Measurements from ENCODE around the gene L3MBTL4.
"Not testable (repeated sequence)": the region's sequence is repeated elsewhere in the genome, so short reads cannot be mapped to it uniquely, and the experiment has no call there.

Gene L3MBTL4

GRCh38 chr18:6414723-6415417 is at the start of gene L3MBTL4:
TSS of gene L3MBTL4 (minus strand) at chr18:6414911. CDS start at chr18:6311625, 103,286 bp downstream.
- no peak for DNase-seq (ENCODE audit: low spot score)

GRCh38 chr18:6452194-6452593 is 37.5 kb upstream of the L3MBTL4 start:
- no peak for DNase-seq (ENCODE audit: low spot score)

GRCh38 chr18:6449213-6449612 is 34.5 kb upstream of the L3MBTL4 start:
- DNase-seq (ENCODE audit: low spot score), result no peak

DNA sequence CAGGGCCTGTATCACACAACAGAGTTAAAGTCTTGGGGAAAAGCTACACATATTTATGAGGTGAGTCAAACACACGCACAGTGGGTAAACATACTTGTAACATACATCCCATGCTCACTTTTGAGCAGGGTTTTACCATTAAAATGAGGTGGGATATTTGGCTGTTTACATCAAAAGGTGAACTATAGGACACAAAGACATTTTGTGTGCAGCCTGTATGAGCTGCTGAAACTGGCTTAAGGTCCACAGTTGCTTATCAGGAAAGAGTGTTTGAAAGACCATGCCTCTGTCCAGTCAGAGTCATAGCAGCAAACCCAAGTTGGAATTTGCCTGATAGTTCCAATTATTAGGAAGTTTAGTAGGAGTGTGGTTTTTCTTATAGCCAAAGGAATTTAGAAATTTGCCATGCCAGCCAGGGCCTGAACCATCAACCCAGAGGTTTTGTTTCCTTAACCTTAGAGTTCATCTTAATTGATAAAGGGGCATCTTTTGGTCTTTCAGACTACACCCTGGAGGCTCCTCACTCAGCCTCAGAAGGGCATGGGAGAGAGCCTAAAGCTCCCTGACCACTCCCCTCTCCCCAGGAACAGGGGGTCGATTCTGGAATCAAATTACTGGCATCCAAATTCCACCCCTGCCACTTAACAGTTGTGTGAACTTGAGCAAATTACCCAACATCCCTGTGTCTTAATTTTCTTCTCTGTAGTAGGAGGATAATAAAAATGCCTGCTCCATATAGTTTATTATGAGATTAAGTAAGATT is 29.9 kb upstream of the L3MBTL4 start:
- no peak for DNase-seq (ENCODE audit: low spot score)

- no peak for DNase-seq (ENCODE audit: low spot score)
Measured at GRCh38 chr18:6441200-6441599, 26.5 kb upstream of the L3MBTL4 start.

GRCh38 chr18:6437937-6438818 is 23.5 kb upstream of the L3MBTL4 start:
- DNase-seq (ENCODE audit: low spot score), result no peak

DNA sequence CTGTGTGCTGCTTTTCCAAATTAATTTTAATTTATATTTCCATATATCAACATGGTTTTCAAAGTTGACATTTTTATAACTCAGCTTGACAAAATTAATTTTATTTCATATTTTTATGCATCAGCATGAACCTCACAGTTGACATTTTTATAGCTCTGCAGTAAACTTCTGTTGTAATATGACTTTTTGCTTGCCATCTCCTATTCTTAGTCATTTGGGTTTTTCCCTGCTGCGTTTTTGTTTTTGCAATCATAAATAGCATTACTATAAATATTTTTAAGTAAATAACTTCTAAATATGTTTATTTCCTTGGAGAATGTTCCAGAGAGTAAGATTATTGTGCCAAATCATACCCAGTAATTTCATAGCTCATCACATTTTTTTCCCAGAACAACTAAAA is 21.0 kb upstream of the L3MBTL4 start:
- DNase-seq (ENCODE audit: low spot score), result no peak

DNA sequence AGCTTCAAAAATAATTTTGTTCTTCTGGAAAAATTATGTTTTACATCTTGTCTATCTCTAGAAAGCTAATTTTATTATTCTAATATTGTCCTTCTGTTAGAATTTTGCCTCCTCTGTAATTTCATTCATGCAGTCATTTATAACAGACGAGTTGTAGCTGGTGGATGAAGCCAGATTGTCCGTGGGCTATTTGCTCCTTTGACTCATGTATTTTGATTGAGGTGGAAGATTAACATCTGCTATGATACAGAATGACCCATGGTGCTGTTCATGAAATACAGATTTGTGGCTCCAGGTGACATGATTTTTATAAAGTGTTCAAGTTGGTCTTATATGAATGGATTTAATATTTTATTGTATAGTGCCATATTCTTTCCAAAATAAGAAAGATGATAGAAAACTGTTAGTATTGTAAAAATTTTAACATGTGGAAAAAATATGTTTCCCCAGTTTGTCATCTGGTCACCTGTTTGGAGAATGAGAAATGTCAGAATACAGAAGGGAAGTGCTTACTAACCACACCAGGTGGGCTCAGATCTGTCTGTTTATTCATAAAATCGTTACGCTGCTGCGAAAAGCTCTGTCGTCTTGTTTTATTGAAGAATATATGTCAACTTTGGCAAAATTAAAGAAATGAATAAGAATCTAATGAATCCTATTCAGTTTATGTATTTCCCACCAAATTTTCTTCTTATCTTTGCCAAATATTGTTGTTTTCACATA is 20.4 kb upstream of the L3MBTL4 start:
- no peak for DNase-seq (ENCODE audit: low spot score)

- DNase-seq (ENCODE audit: low spot score), result no peak
Measured at GRCh38 chr18:6434481-6434880, 19.8 kb upstream of the L3MBTL4 start.

GRCh38 chr18:6431659-6432318 is 17.1 kb upstream of the L3MBTL4 start:
- DNase-seq (ENCODE audit: low spot score), result no peak

- no peak for DNase-seq (ENCODE audit: low spot score)
Measured at GRCh38 chr18:6428851-6429395, 14.2 kb upstream of the L3MBTL4 start.

- no peak for DNase-seq (ENCODE audit: low spot score)
Measured at GRCh38 chr18:6427286-6427685, 12.6 kb upstream of the L3MBTL4 start.

DNA sequence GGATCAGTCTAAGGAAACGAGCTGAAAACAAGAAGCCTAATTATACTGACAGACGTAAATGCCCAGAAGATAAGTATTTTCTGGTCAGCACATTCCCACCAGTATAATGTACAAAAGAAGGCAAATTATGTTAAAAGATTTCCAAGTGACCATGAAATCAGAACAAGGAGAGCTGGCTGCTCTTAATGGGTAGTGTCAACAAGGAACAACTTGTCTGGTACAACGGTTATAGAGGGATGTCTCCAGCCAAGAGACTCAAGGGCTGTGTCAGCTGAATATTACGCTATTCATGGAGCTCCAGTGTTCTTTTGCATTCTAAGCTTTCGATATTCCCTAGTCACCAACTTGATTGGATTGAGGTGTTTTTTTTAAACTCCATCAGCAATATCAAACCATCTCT is 8.6 kb upstream of the L3MBTL4 start:
- DNase-seq (ENCODE audit: low spot score), result no peak

DNA sequence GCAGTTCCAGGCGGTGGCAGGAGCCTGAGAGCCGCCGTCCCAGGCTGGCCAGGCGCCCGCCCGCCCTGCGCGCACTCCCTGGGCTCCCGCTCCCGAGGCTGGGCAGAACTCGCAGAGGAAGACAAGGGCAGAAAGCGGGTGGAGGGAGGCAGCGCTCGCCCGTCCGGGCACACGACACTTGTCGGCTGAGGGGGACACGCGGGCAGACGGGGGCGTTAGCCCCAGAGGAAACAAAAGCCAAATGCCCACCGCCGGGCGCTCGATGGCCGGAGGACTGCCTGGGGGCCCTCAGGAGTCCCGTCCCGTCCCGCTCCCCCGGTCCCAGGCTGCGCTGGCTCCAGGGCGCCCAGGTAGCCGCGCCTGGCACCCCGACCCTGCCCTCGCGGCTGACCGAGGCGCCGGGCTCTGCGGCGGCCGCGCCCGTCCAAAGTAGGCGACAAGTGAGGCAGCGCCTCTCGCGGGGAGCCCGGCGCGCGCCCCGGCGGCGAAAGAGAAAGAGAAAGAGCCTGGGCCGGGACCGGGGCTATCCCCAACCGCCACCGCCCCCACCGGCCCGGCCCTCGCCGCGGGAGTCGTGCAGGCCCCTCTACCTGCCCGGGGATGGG is 491 bp downstream of the L3MBTL4 start:
- DNase-seq (ENCODE audit: low spot score), result no peak

GRCh38 chr18:6413579-6414117 is 1.1 kb downstream of the L3MBTL4 start:
- no peak for DNase-seq (ENCODE audit: low spot score)

DNA sequence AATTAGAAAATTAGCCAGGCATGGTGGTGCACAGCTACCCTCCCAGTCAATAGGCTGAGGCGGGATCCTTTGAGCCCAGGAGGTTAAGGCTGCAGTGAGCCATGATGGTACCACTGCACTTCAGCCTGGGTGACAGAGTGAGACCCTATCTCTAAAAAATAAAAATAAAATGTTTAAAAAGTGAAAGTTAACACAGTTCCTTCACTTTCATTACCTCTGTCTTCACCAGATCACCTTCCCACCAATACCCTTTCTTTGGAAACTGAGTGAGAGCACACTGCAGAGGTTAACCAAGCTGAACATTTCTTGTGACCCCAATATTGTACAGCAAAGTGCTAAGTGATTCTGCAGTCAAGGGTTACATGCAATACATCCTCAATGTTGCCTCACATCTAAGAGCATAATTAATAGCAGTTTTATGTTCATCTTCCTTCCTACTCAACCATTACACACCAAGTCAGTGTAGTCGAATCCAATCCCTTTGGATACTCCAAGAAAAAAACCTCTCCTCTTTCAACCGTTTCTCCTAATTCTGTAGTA is 1.7 kb downstream of the L3MBTL4 start:
- DNase-seq (ENCODE audit: low spot score), result no peak

GRCh38 chr18:6411382-6411781 is 3.3 kb downstream of the L3MBTL4 start:
- DNase-seq (ENCODE audit: low spot score), result no peak

GRCh38 chr18:6409933-6410332 is 4.8 kb downstream of the L3MBTL4 start:
- no peak for DNase-seq (ENCODE audit: low spot score)

DNA sequence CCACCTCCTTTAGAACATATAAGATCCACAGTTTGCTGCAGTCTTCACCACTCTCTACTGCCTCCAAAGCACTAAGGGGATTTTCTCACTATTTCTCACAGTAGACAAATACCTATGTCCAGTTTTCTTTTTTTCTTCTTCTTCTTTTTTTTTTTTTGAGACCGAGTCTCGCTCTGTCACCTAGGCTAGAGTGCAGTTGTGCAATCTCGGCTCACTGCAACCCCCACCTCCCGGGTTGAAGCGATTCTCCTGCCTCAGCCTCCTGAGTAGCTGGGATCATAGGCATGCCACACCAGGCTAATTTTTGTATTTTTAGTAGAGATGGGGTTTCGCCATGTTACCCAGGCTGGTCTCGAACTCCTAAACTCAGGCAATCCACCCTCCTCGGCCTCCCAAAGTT is 6.2 kb downstream of the L3MBTL4 start:
- DNase-seq (ENCODE audit: low spot score), result not testable (repeated sequence)

- no peak for DNase-seq (ENCODE audit: low spot score)
Measured at GRCh38 chr18:6406910-6407470, 7.7 kb downstream of the L3MBTL4 start.
